ENCODE measurements around the gene ASPRV1.
A peak's percentile ranks its signal among the peaks of the same experiment; 100 is the strongest.

The ASPRV1 gene

DNA sequence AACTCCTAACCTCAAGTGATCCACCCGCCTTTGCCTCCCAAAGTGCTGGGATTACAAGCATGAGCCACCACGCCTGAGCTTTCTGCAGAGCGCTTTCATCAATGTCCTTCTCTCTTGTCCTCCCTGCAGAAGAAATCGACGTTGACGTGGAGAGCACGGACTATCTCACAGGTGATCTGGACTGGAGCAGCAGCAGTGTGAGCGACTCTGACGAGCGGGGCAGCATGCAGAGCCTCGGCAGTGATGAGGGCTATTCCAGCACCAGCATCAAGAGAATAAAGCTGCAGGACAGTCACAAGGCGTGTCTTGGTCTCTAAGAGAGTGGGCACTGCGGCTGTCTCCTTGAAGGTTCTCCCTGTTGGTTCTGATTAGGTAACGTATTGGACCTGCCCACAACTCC lies 23.5 kb downstream of the ASPRV1 start:
- no peak for DNase-seq

DNA sequence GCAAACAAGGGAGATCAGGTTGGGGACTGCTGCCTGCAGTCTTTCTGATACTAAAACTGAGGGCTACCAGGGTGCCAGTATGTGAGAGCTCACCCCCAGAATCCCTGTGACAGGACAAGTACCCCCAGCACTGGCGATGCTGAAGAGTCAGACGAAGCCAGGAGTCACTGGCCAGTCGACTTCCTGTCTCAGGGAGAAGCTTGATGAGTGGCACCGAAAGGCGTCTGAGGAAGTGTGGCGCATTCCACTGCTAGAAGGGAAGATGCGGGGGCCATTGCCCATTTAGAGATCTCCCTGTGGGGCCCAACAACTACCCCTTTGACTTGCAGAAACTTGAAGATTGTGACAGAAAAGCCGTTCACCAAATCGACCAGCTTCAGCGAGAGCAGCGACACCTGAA lies 24.5 kb downstream of the ASPRV1 start:
- no peak for DNase-seq

DNA sequence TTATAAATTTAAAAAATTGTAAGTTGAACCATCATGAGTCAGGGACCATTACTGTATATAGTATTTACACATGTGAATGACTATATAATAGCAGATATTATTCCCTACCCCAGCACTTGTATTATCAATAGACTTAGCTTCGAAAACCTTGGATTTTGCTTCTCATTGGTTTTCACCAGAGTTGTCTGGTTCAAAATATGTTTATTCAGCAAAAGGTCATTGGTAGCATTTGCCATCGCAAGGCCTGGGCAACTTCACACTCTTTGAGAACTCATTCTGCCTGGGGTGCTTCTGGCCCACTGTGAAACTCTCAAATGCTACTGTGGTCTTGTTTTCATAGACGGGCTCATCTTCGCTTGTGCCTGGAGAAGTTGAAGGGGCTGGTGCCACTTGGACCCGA lies 26.4 kb downstream of the ASPRV1 start:
- no peak for DNase-seq

DNA sequence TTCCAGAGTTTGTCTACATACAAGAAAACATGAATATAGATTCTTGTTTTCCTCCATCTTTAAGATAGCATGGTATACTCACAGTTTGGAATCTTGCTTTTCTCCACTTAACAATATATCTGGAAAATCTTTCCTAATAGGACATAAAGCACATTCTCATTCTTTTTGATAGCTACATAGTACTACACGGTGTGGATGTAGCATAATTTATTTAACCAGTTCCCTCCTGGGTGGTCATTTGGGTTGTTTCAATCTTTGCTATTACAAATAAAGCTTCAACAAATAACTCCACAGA lies 26.9 kb downstream of the ASPRV1 start:
- DNase-seq, result no peak

DNA sequence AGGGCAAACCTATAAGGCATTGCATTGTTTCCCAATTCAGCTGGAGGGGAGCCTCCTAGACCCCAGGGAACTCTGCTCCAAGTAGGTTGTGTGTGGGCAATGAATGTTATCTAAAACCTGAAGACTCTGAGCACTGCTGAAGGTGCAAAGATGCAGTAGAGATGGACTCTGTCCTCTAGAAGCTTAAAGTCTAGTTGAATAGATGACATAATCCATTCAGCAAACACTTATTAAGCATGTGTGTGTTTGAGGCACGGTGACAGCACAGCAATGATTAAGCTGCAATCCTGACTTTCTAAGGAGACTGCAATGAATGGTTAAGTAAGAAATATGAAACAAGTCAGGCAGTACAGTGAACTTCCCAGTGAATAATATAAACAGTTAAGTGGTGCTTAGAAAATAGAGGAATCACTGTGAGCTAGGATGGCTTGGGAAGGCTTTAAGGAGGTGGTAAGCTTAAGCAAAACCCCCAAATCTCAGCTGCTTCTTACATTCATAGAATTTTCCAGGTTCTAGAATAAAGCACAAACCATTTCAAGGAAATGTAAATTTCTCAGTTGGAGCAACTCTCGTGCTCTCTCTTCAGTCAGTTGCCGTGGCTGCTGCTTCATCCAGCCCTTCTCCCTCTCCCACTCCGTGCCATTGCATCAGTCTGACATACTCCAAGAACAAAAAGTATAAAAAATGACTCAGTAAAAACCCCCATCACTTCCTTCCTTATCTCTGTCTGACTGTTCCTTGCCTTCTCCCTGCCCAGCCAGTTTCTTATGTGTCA lies 27.4 kb downstream of the ASPRV1 start:
- DNase-seq, result no peak

DNA sequence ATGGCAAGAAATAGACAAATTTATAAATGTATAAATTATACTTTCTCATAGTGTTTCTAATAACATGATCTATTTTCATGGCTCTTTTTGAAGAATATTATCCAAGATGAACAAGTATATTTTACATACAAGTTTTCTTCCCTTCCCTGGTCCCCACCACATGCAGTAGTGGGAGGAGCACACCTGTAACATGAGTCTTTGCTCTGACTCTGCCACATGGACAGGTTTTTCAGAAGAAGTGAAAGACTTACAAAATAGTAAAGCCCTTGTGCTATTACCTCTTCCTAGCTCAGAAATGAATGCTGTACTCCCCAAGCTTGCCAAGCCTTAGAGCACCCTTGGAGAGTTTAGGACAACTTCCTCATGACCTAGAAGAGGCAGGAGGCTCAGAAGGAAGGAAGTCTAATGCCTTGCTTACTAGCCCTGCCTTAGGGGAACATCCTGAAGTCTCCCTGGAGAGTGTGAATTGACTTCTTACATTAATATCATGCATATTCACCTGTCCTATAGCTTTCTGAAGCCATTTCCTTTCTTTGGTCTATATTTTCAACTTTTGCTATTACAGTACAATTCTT lies 28.1 kb downstream of the ASPRV1 start:
- DNase-seq, result no peak

DNA sequence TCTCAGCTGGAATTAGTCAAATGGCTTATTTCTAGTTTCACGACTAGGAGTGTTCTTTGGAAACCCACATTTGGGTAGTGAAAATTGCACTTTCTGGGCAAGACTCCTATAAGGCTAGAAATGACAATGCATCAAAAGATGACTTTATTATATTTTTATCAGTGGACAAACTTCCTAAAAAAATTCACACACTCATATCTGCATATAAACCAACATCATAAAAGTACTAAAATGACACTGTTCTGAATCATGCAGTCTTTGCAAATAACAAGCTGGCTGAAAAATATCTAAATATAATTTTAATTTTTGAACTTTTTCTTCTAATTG lies 28.9 kb downstream of the ASPRV1 start:
- no peak for DNase-seq

DNA sequence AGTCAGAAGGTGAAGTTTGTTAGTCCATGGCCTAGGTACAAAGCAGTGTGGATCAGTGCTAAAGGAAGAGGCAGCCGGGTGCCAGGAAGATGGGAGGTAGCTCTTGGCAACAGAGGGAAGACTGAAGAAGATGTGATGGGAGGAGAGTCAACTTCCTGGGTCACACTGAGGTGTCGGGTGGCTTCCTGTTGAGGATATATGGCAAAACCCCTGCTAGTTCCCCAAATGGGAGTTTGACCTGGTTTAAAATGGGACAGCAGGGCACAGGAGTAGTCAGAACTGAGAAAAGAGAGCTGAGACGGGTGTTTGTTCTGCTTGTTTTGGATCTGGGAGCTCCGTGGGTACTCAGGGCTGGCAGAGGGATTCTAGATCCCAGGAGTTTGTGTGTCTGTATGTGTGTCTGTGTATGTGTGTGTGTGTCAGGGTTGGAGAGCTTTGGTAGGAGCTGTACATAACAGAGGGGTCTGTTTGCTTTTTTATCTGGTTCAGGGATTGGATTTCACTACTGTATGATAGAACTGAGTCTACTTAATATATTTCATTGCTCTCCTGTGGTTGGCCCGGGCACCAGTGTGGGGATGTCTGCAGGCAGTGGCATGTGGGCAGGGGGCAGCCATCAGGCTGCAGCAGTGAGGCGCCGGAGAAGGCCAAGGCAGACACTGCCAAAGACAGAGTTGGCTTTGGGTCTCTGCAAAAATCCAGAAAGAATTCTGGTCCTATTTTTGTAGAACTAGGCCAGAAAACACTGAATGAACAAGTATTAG lies 29.4 kb downstream of the ASPRV1 start:
- no peak for DNase-seq

DNA sequence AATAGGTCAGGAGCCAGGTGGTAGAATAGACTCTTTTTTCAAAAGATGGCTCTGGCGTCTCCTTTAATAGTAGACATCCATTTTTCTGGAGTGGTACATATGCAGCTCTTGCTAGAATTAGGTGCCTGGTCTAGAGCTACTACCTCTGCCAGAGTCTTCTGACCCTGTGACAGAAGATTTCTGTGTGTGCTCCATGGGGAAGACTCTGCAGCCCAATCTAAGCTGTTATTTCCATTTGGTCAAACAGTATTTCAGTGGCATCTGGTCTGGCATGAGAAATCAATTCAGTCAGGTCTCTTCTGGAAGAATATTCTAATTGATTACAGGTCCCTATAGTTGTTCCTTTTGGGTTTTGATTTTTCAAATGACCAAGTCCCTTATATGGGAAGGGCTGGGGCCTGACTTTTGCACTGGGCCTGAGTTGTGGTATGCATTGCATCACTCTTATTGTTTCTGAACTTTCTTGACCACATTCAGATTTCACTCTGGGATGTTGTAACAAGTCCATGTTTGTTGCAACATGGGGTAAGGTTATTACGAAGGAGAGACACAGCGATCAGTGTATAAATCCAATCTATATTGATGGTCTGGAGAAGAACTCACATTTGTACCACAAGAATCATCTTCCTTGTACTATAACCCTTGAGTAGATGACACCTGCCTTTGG lies 34.4 kb downstream of the ASPRV1 start:
- no peak for DNase-seq

DNA sequence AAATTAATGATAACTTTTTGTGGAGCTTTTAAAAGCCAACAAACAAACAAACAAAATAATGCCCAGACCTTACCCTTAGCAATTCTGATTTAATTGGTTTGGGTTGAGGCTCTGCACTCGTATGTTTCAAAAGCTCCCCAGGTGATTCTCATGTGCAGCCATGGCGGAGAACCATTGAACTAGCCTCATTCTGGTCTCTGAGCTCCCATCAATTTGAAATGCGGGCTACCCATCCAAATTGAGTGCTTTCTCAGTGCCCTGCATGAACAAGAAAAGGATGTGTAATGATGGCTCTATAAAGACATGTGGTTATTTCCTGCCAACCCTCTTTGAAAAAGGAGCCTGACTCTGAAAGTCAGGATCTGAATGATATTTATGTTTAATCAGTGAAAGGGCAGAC lies 38.3 kb downstream of the ASPRV1 start:
- DNase-seq, result no peak

DNA sequence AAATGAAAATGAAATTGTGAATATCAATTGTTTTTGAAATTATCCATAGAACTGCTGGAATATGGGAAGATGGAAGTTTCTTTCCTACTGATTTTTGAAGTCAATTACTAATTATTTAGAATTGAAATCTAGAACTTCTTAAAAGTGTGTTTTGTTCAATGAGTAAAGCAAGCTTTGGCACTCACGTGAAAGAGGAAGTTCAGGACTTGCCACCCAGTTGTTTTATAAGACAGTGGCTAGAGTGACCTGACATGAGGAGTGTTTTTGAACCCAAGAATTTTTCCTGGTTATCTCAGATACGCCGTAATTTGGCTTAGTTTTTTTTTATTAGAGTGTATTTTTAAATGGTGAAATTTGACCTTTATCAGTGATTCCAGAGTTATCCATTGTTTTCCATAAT lies 43.0 kb downstream of the ASPRV1 start:
- DNase-seq, result no peak

DNA sequence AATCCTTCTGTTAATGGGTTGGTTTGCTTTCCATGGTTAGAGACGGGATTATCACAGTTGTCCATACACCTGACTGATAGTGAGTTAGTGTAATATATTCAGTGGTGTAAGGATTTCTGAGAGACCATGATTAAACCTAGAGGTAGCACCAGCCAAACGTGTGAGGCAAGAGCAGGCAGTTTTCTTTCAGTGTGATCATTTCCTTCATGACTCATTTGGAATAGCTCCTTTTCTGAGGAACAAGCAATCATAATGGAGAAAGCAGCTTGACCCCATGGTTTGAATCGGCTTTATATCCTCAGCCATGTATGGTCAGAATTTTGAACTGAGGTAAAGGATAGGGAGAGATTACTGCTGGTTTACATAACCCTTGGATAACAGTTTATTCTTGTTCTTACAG lies 43.6 kb downstream of the ASPRV1 start:
- no peak for DNase-seq

DNA sequence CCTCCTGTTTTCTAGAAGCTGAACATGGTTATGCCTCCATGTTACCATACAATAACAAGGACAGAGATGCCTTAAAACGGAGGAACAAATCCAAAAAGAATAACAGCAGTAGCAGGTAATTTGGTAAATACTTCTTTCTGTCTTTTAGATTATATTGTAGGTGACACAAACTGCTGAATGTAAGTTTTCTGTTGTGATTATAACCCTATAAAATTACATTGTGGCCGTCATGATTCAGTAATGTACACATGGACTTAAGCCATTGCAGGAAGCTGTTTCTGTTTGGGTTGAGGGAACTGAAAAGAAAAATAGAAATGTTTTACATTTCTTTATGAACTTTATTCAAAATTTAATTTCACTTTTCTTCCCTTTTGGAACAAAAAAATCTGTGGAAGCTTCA lies 45.3 kb downstream of the ASPRV1 start:
- DNase-seq, result no peak

DNA sequence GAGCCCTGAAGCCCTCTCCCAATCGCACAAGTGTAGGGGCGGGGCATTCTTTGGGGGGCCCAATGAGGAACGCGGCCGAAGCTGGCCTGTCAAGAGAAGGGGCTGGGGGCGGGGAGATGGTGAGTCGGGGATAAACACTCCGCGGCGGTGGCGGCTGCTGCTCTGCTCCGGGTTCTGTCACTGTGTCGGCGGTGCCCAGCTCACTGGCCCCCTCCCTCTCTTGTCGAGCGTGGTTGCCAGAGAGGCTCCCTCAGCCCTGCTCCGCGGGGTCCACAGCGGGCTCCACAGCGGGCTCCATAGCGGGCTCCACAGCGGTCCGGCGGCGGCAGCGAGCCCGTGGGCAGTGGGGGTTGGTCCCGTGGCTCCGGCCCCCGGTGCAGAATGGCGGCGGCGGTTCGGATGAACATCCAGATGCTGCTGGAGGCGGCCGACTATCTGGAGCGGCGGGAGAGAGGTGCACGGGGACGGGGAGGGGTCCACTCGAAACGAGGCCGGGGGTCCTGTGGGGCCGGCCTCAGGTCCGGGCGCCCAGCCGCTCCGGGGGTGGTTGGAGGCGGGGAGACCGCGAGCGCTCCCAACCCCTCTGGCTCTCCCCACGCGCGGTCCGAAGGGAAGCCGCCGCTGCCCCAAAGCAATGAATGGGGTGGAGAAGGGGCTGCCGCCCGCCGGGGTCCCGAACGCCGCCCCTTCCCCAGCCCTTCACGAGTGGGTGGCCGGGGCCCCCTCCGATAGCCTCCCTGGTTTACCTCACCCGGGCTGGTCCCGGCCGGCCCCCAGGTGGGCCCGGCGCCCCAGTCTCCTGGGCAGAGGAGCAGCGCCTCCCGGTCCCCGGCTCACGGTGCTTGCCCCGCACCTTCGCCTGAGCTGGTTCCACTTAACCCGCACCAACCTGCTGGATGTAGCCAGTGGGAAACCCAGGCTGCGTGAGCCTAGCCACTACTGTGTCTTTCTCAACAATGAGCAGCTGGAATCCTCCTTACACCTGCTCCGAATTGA lies 46.2 kb downstream of the ASPRV1 start, which contains the start of gene MXD1:
Gene MXD1, plus strand, starts transcription at position 160 of the 996 bp plus-strand sequence. Its CDS starts 222 bp downstream, at position 382.
- peak in 1 of 2 donors; percentile 100 for DNase-seq

DNA sequence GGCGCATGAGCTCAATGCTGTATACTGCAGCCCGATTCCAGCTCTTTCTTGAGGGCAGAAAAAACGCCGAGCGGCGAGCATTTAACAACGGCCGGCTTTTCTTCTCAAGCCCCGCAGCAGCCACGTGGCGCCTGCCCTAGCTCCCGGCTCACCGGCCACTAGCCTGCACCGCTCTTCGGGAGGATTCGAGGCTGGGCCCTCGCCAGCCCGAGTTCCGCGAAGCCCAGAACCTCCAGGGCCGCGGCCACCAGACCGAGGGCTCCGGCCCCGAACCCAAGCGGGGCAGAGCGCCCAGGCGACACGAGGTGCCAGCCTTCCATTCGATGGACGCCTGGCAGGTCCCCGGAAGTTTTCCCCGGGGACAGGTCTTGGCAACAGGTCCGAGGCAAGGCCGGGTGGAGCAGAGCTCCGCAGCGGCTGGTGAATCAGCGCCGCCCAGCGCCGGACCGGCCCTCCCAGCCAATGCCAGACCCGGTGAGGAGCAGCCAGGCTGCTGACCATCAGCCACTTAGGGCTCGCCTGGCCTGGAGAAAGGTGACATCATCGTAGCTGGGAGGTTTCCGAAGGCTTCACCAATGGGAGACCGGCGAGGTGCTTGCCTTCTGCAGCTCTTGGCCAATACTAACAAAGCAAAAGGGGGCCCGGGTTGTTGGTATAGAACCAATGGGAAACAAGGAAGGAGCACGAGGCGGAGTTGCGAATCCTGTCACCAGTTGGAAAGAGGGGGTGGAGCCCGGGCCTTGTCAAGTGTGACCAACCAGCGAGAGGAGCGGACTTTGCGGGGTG lies 47.1 kb downstream of the ASPRV1 start:
- DNase-seq, result peak in 1 of 2 donors; percentile 100

DNA sequence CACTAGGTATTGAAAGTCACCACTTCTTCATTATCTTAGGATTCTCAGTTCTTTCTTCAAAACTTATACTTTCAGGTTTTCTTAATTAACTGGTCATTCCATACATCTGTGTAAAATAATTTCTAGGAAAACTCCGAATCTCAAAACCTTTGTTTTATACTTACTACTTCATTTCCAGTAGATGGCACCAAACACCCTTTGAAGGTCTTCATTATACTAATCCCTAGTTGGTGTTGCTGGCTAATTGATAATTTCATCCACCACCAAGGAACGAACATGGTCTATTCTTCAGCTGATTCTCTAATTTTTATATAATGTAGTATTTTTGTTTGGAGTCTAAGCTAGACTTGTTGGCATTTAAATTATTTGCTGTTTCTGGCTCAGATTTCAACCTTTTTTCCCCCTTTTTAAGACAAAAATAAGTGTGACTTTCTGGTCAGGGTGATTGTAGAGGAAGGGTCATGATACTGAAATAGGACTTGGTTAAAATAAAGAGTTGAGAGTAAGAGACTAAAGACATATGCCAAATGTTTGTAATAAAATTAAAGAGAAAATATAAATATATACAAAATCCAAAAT lies 49.4 kb downstream of the ASPRV1 start:
- no peak for DNase-seq

All from activated CD4-positive, alpha-beta T cell treated with anti-CD3 and anti-CD28 coated beads for 4 hours (primary cell).